AG04450 (cell line): ENCODE measurements around the gene IGF2BP3. TPM values are rescaled to one million over a fixed set of nuclear protein-coding genes. Genes with fewer than 3 reads are reported as not detected.

Source experiments
- CTCF ChIA-PET: fragments of 300-600, 350-600 bp; formaldehyde crosslinking; extraction: SDS; loops from one replicate; lab custom pipeline; 2022; ENCODE audit warnings: antibody characterized with exemption, inconsistent platforms; lab: Charles Lee
- POLR2A ChIA-PET: fragments of 350-600 bp; formaldehyde crosslinking; extraction: SDS; loops from one replicate; lab custom pipeline; 2021; ENCODE audit warnings: antibody characterized with exemption, inconsistent platforms; lab: Yijun Ruan, JAX
- DNase-seq: peaks from one replicate; pipeline ENCODE4 v3.0.0-alpha.2; 2011; ENCODE audit warnings: low read depth, low spot score
- H3K27ac ChIP-seq: one replicate; pipeline ENCODE4 v1.5.1; 2012; ENCODE audit warnings: low read depth, low read length, control low read depth
- H3K27me3 ChIP-seq: one replicate; pipeline ENCODE4 v1.6.0; 2012; ENCODE audit warnings: low read length; ENCODE audit not compliant: control insufficient read depth, insufficient read depth
- H3K4me3 ChIP-seq: 2 replicates; pipeline ENCODE4 v1.5.1; 2011; ENCODE audit warnings: mild to moderate bottlenecking, low read depth, low read length, control low read depth
- H3K9me3 ChIP-seq: 2 replicates; pipeline ENCODE4 v1.5.1; 2012; ENCODE audit warnings: low read length; ENCODE audit not compliant: control insufficient read depth, insufficient read depth
- polyA plus RNA-seq: library from polyadenylated mRNA; depleted of rRNA; stranded (reverse); fragments of >200 nt; gene quantifications from 2 replicates; pipeline ENCODE4 v1.2.3, GENCODE V29; 2011
- TF ChIP-seq, protein P1 (sequence below): IDR thresholded peaks from 2 replicates; pipeline ENCODE4 v1.5.1; 2011; ENCODE audit warnings: low read depth, low read length, control low read depth, inconsistent platforms

IGF2BP3 gene
- polyA plus RNA-seq, 1 experiment, result 98.2 TPM

DNA sequence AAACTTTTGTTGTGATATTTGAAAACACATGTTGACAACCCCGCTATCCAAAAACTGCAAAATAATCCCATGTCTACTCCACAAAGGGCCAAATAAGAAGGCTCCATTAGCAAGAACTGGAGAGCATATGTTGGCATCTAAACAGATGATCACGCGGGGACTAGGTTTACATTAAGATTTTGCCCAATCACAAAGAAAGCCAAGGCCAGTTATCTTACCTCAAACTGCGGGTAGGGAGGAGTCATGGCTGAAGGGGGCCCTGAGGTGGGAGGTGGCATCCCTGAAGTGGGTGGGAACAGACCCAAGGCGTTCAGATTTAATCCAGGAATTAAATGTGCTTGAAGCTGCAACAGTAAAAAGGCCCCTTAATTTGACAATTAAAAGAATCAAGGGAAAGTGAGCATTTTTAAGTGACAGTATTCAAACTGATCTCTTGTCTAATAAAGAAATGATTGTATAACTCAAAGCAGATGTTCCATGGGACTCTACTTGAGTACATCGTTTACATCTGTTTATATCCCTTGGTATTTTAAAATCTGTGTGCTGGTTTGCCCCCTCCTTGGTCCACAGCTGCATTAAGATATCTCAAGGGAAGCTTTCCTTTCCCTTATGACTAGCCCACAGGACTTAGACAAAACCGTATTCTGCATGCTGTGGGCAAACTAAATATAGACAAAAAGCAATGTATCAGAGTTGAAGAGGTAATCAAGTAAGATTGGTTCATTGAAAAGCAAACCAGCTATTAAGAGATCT is 128.3 kb downstream of the IGF2BP3 start:
- Histone ChIP-seq H3K27ac (no peak overlapping the region), H3K9me3 (peaks cover 6% of the 10 kb centered on the region; the same call in 1 of the 2 replicates), H3K27me3 (no peaks in the 10 kb centered on the region), H3K4me3 (no peak overlapping the region)
- CTCF ChIA-PET, result interaction anchor here (0.9 kb wide), 1 partner anchor 16 kb away, joined by 4 read pairs; no protein-coding TSS in a partner anchor
- POLR2A ChIA-PET, result no interaction called here
- DNase-seq, result no peak
- TF ChIP-seq, protein P1, sequence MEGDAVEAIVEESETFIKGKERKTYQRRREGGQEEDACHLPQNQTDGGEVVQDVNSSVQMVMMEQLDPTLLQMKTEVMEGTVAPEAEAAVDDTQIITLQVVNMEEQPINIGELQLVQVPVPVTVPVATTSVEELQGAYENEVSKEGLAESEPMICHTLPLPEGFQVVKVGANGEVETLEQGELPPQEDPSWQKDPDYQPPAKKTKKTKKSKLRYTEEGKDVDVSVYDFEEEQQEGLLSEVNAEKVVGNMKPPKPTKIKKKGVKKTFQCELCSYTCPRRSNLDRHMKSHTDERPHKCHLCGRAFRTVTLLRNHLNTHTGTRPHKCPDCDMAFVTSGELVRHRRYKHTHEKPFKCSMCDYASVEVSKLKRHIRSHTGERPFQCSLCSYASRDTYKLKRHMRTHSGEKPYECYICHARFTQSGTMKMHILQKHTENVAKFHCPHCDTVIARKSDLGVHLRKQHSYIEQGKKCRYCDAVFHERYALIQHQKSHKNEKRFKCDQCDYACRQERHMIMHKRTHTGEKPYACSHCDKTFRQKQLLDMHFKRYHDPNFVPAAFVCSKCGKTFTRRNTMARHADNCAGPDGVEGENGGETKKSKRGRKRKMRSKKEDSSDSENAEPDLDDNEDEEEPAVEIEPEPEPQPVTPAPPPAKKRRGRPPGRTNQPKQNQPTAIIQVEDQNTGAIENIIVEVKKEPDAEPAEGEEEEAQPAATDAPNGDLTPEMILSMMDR, result no peak

GRCh38 chr7:23338863-23339262 is 131.4 kb downstream of the IGF2BP3 start:
- no peak overlapping the region for H3K27ac ChIP-seq
- ChIA-PET POLR2A (no interaction called here), CTCF (no interaction called here)
- DNase-seq, result no peak
- H3K27me3 ChIP-seq, result no peaks in the 10 kb centered on the region
- TF ChIP-seq, protein P1, result no peak
- H3K4me3 ChIP-seq, result no peak overlapping the region
- peaks cover 6% of the 10 kb centered on the region; the same call in 1 of the 2 replicates for H3K9me3 ChIP-seq

DNA sequence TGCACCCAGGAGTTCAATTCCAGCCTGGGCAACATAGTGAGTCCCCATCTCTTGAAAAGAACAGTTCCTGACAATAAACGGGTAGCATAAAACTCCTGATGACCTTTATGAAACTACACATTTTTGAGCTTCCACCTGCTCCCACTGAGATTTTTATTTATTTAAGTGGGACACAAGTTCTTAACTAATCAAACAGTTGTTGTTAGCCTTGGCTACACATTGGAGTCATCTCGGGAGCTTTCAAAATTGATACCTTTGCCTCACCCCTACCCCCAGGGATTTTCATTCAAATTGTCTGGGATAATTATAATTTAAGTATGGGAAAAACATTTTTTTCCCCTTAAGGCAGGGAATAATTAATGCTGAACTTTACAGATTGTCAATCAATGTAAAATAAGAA is 131.9 kb downstream of the IGF2BP3 start:
- peaks cover 6% of the 10 kb centered on the region; the same call in 1 of the 2 replicates for H3K9me3 ChIP-seq
- no peaks in the 10 kb centered on the region for H3K27me3 ChIP-seq
- POLR2A ChIA-PET, result no interaction called here
- H3K27ac ChIP-seq, result no peak overlapping the region
- no peak for DNase-seq
- H3K4me3 ChIP-seq, result no peak overlapping the region
- CTCF ChIA-PET, result no interaction called here
- TF ChIP-seq, protein P1, result no peak

DNA sequence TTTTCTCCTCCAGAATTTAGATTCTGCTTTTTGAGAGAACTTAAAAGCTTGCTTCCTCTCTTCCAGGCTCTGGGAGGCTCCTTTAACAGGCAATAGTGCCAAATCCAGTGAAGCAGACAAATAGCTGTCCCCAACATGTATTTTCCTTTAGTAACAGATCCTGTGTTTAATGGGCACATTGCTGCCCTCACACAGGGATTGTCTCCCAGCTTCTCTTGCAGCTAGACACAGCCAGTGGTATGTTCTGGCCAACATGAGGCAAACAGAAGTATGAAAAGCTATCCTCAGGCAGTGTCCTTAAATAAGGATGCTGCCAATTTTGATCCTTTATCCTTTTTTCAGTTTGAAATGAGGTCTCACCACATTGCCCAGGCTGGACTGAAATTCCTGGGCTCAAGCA is 132.9 kb downstream of the IGF2BP3 start:
- Histone ChIP-seq H3K4me3 (no peak overlapping the region), H3K27me3 (no peaks in the 10 kb centered on the region), H3K27ac (no peak overlapping the region), H3K9me3 (peaks cover 6% of the 10 kb centered on the region; the same call in 1 of the 2 replicates)
- CTCF ChIA-PET, result interaction anchor here (1.0 to 1.1 kb wide), 3 partner anchors 13 to 64 kb away, joined by 3 read pairs; no protein-coding TSS in a partner anchor
- POLR2A ChIA-PET, result interaction anchor here (0.5 to 0.7 kb wide), 2 partner anchors 10 to 74 kb away, joined by 3 to 6 read pairs; no protein-coding TSS in a partner anchor
- TF ChIP-seq, protein P1, result no peak
- no peak for DNase-seq

DNA sequence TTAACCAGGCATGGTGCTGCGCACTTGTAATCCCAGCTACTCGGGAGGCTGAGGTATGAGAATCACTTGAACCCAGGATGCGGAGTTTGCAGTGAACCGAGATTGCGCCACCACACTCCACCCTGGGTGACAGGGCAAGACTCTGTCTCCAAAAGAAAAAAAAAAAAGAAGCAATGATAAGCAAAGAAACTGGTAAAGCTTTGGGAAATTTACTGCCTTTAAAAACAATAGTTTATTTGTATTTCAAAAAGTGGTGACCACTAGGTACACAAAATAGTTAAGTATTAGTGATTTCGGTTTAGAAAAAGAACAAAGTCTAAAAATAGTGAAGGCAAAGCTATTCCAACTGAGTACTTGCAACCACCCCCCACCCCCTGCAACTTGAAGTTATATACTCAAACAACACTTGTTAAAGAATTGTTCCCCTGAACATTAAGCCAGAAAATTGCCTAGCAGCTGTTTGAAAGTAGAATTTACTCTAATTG is 133.4 kb downstream of the IGF2BP3 start:
- ChIA-PET CTCF (interaction anchor here (1.0 to 1.1 kb wide), 3 partner anchors 14 to 64 kb away, joined by 3 read pairs; no protein-coding TSS in a partner anchor), POLR2A (interaction anchor here (0.7 kb wide), 1 partner anchor 11 kb away, joined by 3 read pairs; no protein-coding TSS in a partner anchor)
- Histone ChIP-seq H3K27me3 (no peaks in the 10 kb centered on the region), H3K9me3 (peaks cover 6% of the 10 kb centered on the region; the same call in 1 of the 2 replicates), H3K27ac (no peak overlapping the region), H3K4me3 (no peak overlapping the region)
- TF ChIP-seq, protein P1, result no peak
- DNase-seq, result no peak
